ENCODE measurements around the gene LYZ. TPM values are rescaled to one million over a fixed set of nuclear protein-coding genes. Genes with fewer than 3 reads are reported as not detected.
"Not testable (repeated sequence)": the region's sequence is repeated elsewhere in the genome, so short reads cannot be mapped to it uniquely, and the experiment has no call there.

The LYZ gene
- total and polyA plus RNA-seq, 7 donors, result 3.6 to 26.7 (median 6.1) TPM

GRCh38 chr12:69313209-69313608 is 35.0 kb upstream of the LYZ start:
- DNase-seq, result no peak
- Histone ChIP-seq H3K4me3 (no peak overlapping the region), H3K4me1 (no peaks in the 10 kb centered on the region), H3K9me3 (peaks cover 4% of the 10 kb centered on the region), H3K27ac (no peak overlapping the region), H3K27me3 (ENCODE audit: insufficient read depth in 3 of 3, low read length in 2 of 3) (peaks cover 0 to 3% (median 0%) of the 10 kb centered on the region in 3 donors), H3K36me3 (ENCODE audit: insufficient read depth in 1 of 2, low read depth in 1 of 2) (no peaks in the 10 kb centered on the region)
- no peak for TF ChIP-seq CTCF (IDR thresholded peaks at IDR 0.05)
- ATAC-seq, result no peak
- intact Hi-C loops (cut with DNase I), result no loop called here
- 94 to 97% (median 96%) methylated on average over 3 of the region's 3 CpGs for WGBS, 3 donors

- H3K27me3 ChIP-seq (ENCODE audit: insufficient read depth in 3 of 3, low read length in 2 of 3); H3K27ac ChIP-seq; intact Hi-C loops (cut with DNase I); H3K36me3 ChIP-seq (ENCODE audit: insufficient read depth in 1 of 2, low read depth in 1 of 2); ATAC-seq; DNase-seq; H3K9me3 ChIP-seq; H3K4me1 ChIP-seq; H3K4me3 ChIP-seq: not testable (repeated sequence)
Observed at GRCh38 chr12:69316784-69317183, 31.4 kb upstream of the LYZ start.

GRCh38 chr12:69317233-69317632 is 30.9 kb upstream of the LYZ start:
- H3K27me3 ChIP-seq (ENCODE audit: insufficient read depth in 3 of 3, low read length in 2 of 3); ATAC-seq; intact Hi-C loops (cut with DNase I); H3K4me1 ChIP-seq; H3K4me3 ChIP-seq; H3K27ac ChIP-seq; H3K9me3 ChIP-seq; DNase-seq; H3K36me3 ChIP-seq (ENCODE audit: insufficient read depth in 1 of 2, low read depth in 1 of 2): not testable (repeated sequence)
- 71 to 77% (median 76%) methylated on average over 2 of the region's 2 CpGs for WGBS, 3 donors

- peaks cover 10% of the 10 kb centered on the region for H3K9me3 ChIP-seq
- intact Hi-C loops (cut with DNase I), result no loop called here
- no peaks in the 10 kb centered on the region for H3K27me3 ChIP-seq (ENCODE audit: insufficient read depth in 3 of 3, low read length in 2 of 3)
- TF ChIP-seq CTCF (IDR thresholded peaks at IDR 0.05), result no peak
- DNase-seq (no peak), ATAC-seq (no peak)
- H3K4me3 ChIP-seq, result no peak overlapping the region
- no peak overlapping the region for H3K27ac ChIP-seq
- 89 to 93% (median 91%) methylated on average over 2 of the region's 2 CpGs for WGBS, 3 donors
- H3K4me1 ChIP-seq, result no peaks in the 10 kb centered on the region
- H3K36me3 ChIP-seq (ENCODE audit: insufficient read depth in 1 of 2, low read depth in 1 of 2), result no peaks in the 10 kb centered on the region
Observed at GRCh38 chr12:69318225-69318624, 30.0 kb upstream of the LYZ start.

- Histone ChIP-seq H3K4me3 (no peak overlapping the region), H3K27ac (no peak overlapping the region), H3K36me3 (ENCODE audit: insufficient read depth in 1 of 2, low read depth in 1 of 2) (no peaks in the 10 kb centered on the region), H3K27me3 (ENCODE audit: insufficient read depth in 3 of 3, low read length in 2 of 3) (no peaks in the 10 kb centered on the region), H3K4me1 (no peaks in the 10 kb centered on the region), H3K9me3 (peaks cover 10% of the 10 kb centered on the region)
- no peak for TF ChIP-seq CTCF (IDR thresholded peaks at IDR 0.05)
- DNase-seq, result no peak
- intact Hi-C loops (cut with DNase I), result no loop called here
- 68 to 77% (median 69%) methylated on average over 1 of the region's 1 CpG for WGBS, 3 donors
- no peak for ATAC-seq
Observed at GRCh38 chr12:69321351-69321750, 26.8 kb upstream of the LYZ start.

GRCh38 chr12:69324797-69325466 is 23.2 kb upstream of the LYZ start:
- TF ChIP-seq CTCF (IDR thresholded peaks at IDR 0.05), result no peak
- no peak overlapping the region for H3K27ac ChIP-seq
- peaks cover 0 to 4% (median 0%) of the 10 kb centered on the region in 3 donors for H3K27me3 ChIP-seq (ENCODE audit: insufficient read depth in 3 of 3, low read length in 2 of 3)
- no peak for DNase-seq
- intact Hi-C loops (cut with DNase I), result no loop called here
- no peaks in the 10 kb centered on the region for H3K36me3 ChIP-seq (ENCODE audit: insufficient read depth in 1 of 2, low read depth in 1 of 2)
- 60 to 70% (median 63%) methylated on average over 2 of the region's 2 CpGs for WGBS, 3 donors
- no peak overlapping the region for H3K4me3 ChIP-seq
- ATAC-seq, result no peak
- H3K4me1 ChIP-seq, result no peaks in the 10 kb centered on the region
- H3K9me3 ChIP-seq, result no peaks in the 10 kb centered on the region

Data from psoas muscle (tissue), 8 donors.